Mucosa of stomach (tissue), 1 donor: ENCODE results near the gene SPRYD3.

ENCODE experiments used
- H3K27me3 ChIP-seq: one replicate; pipeline ENCODE4 v1.7.0; 2013; ENCODE audit warnings: mild to moderate bottlenecking, low read length; ENCODE audit not compliant: control insufficient read depth, insufficient read depth
- H3K36me3 ChIP-seq: one replicate; pipeline ENCODE4 v1.7.0; 2013; ENCODE audit warnings: low read length; ENCODE audit not compliant: control insufficient read depth, insufficient read depth
- H3K4me1 ChIP-seq: one replicate; pipeline ENCODE4 v1.7.0; 2013; ENCODE audit warnings: mild to moderate bottlenecking, low read length; ENCODE audit not compliant: control insufficient read depth, insufficient read depth
- H3K4me3 ChIP-seq: one replicate; pipeline ENCODE4 v1.7.0; 2013; ENCODE audit warnings: low read length
- H3K9ac ChIP-seq: one replicate; pipeline ENCODE4 v1.7.0; 2013; ENCODE audit warnings: mild to moderate bottlenecking, low read length, moderate library complexity
- H3K9me3 ChIP-seq: one replicate; pipeline ENCODE4 v1.7.0; 2013; ENCODE audit warnings: mild to moderate bottlenecking, low read length, moderate library complexity; ENCODE audit not compliant: control insufficient read depth
- donor health status: Pancreatic carcinoma.

SPRYD3 gene, protein sequence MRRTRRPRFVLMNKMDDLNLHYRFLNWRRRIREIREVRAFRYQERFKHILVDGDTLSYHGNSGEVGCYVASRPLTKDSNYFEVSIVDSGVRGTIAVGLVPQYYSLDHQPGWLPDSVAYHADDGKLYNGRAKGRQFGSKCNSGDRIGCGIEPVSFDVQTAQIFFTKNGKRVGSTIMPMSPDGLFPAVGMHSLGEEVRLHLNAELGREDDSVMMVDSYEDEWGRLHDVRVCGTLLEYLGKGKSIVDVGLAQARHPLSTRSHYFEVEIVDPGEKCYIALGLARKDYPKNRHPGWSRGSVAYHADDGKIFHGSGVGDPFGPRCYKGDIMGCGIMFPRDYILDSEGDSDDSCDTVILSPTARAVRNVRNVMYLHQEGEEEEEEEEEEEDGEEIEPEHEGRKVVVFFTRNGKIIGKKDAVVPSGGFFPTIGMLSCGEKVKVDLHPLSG

DNA sequence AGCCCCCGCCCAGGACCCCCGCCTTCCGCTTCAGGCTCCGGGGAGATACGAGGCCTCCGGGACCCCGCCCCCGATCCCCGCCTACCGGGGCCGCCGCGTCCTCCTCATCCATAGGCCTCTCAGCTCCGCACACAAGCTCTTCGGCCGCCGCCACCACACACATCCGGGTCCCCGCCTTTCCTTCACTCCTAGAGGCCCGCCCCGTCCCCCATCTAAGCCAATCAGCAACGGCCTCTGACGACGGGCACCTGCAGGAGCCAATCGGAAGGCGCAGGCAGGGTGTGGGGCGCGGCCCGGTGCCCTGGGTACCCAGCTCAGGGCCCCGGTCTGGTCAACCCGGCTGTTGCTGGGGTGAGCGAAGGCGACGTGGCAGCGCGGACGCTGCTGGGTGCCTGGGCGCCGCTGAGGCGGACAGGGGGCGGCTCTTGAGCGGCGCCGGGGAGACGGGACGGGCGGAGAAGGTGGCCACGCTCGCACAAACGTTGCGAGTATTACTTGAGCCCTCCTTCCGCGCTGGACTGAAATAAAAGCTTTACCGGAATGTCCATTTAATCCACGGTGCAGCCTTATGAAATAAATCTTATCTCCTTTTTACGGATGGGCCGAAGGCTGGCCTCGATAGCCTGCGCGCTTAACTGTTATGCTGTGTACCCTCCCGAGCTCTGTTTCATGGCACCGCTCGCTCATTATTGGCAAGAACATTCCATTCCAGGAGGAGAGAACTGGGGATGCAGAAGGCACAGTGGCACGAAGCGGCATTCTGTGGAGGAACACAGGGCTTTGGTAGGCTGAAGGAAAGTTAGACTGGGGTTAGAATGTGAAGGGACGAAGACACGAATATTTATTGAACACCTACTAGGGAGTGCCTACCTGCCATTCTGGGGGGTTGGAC is at the start of gene SPRYD3:
Gene SPRYD3 (minus strand): TSS at position 165 of the 892 bp plus-strand sequence. CDS start 57 bp downstream, at position 108.
- H3K4me3 ChIP-seq, result peak within 1 kb of the TSS; percentile 91
- H3K36me3 ChIP-seq, result peaks cover 6% of the 10 kb centered on the region
- H3K4me1 ChIP-seq, result peaks cover 23% of the 10 kb centered on the region
- H3K27me3 ChIP-seq, result no peaks in the 10 kb centered on the region
- H3K9ac ChIP-seq, result peak within 1 kb of the TSS; percentile 81
- H3K9me3 ChIP-seq, result no peaks in the 10 kb centered on the region

GRCh38 chr12:53127169-53127568 is 48.0 kb upstream of the SPRYD3 start:
- H3K4me3 ChIP-seq, result no peak overlapping the region
- no peaks in the 10 kb centered on the region for H3K27me3 ChIP-seq
- H3K4me1 ChIP-seq, result no peaks in the 10 kb centered on the region
- no peaks in the 10 kb centered on the region for H3K9me3 ChIP-seq
- H3K36me3 ChIP-seq, result no peaks in the 10 kb centered on the region
- no peak overlapping the region for H3K9ac ChIP-seq

GRCh38 chr12:53124352-53124723 is 45.1 kb upstream of the SPRYD3 start:
- no peaks in the 10 kb centered on the region for H3K36me3 ChIP-seq
- H3K27me3 ChIP-seq, result no peaks in the 10 kb centered on the region
- H3K9me3 ChIP-seq, result no peaks in the 10 kb centered on the region
- no peak overlapping the region for H3K9ac ChIP-seq
- no peak overlapping the region for H3K4me3 ChIP-seq
- no peaks in the 10 kb centered on the region for H3K4me1 ChIP-seq

DNA sequence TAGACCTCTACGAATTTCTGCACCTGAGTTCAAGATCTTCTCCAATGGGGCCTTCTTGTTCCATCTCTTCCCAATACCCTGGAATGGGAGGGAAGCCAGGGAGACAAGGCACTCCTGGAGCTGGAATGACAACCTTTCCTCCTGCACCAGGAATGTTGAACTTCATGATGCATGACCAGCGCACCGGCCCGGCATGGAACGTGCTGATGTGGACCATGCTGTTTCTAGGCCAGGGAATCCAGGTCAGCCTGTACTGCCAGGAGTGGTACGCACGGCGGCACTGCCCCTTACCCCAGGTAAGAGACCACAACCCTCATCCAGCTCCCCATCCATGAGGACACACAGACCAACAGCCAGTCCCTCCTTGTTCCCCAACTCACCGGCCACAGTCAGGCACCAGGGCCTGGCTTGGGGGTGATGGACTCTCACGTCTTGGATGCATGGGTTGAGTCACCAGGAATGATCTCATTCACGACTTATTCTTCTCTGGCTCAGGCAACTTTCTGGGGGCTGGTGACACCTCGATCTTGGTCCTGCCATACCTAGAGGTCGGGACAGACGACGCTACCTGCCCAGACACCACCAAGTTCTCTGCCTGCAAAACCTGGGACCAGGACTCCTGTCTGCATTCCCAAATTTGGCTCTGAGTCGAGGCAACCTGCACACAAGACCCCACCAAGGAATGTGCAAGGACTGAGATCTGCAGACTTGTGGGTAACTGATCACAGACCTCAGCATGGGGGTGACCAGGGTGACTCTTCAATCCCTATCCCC is 44.6 kb upstream of the SPRYD3 start:
- Histone ChIP-seq H3K36me3 (no peaks in the 10 kb centered on the region), H3K27me3 (no peaks in the 10 kb centered on the region), H3K4me3 (no peak overlapping the region), H3K4me1 (no peaks in the 10 kb centered on the region), H3K9ac (no peak overlapping the region), H3K9me3 (no peaks in the 10 kb centered on the region)

GRCh38 chr12:53122961-53123468 is 43.8 kb upstream of the SPRYD3 start:
- Histone ChIP-seq H3K36me3 (no peaks in the 10 kb centered on the region), H3K4me3 (no peak overlapping the region), H3K4me1 (no peaks in the 10 kb centered on the region), H3K9ac (no peak overlapping the region), H3K27me3 (no peaks in the 10 kb centered on the region), H3K9me3 (no peaks in the 10 kb centered on the region)

GRCh38 chr12:53120685-53121525 is 41.7 kb upstream of the SPRYD3 start:
- Histone ChIP-seq H3K9ac (no peak overlapping the region), H3K9me3 (no peaks in the 10 kb centered on the region), H3K36me3 (no peaks in the 10 kb centered on the region), H3K4me3 (no peak overlapping the region), H3K4me1 (no peaks in the 10 kb centered on the region), H3K27me3 (no peaks in the 10 kb centered on the region)

GRCh38 chr12:53118751-53119300 is 39.6 kb upstream of the SPRYD3 start:
- Histone ChIP-seq H3K9me3 (no peaks in the 10 kb centered on the region), H3K4me3 (no peak overlapping the region), H3K27me3 (no peaks in the 10 kb centered on the region), H3K9ac (no peak overlapping the region), H3K36me3 (no peaks in the 10 kb centered on the region), H3K4me1 (no peaks in the 10 kb centered on the region)

DNA sequence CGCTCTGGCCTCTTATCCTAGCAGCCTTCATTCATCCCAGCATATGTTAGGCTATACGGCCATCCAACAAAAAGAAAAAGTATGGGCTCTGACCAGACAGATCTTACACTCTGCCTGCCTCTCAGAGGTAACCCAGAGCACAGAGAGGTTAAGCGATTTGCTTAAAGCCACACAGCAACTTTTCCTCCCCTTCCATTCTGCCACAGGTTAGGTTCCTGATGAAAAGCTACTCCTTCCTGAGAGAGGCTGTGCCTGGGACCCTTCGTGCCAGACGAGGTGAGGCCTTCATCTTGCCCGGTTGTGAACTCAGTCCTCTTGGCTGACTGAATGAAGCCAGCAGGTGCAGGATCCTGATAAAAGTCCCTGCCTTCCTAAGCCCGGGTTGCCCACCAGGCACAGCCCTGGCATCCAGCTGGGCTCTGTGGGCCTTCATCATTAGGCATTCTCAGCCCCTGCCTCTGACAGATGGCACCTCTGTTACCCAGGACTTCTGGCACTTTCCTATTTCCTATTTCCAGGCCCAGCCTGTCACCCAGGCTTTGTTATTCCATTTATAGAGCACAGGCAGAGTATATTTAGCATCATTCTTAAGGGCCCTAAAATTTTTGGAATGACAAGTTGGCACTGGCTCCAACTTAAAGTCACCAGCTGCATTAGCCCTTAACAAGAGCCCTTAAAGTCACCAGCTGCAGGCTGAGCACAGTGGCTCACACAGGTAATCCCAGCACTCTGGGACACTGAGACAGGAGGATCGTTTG is 36.9 kb upstream of the SPRYD3 start:
- Histone ChIP-seq H3K4me3 (no peak overlapping the region), H3K9me3 (no peaks in the 10 kb centered on the region), H3K4me1 (no peaks in the 10 kb centered on the region), H3K9ac (no peak overlapping the region), H3K36me3 (no peaks in the 10 kb centered on the region), H3K27me3 (no peaks in the 10 kb centered on the region)

DNA sequence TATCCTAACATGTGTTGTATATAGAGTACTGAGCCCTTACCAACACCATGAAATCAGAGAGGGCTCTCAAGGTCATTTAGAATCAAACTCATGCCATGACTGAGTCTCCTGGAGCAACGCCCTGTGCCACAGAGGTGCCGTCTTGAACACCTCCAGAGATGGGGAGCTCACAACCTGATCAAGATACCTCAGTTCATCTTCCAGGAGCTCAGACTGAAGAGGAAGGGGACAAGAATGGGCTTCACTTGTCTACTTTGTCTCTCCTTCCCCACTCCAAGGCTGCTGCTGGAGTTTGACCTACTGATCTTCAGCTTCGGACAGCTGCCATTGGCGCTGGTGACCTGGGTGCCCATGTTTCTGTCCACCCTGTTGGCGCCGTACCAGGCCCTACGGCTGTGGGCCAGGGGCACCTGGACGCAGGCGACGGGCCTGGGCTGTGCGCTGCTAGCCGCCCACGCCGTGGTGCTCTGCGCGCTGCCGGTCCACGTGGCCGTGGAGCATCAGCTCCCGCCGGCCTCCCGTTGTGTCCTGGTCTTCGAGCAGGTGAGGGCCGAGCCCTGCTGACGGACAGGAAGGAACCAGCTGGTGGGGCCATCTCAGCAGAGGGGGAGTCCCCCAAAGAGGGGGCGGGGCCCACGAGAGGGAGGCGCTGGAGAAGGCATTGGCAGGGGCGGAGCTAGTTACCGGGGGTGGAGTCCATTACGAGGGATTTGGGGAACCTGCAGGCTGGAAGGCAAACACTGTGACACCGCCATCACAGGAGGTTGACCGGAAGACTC is 36.1 kb upstream of the SPRYD3 start:
- H3K9ac ChIP-seq, result no peak overlapping the region
- H3K36me3 ChIP-seq, result no peaks in the 10 kb centered on the region
- no peaks in the 10 kb centered on the region for H3K4me1 ChIP-seq
- no peak overlapping the region for H3K4me3 ChIP-seq
- no peaks in the 10 kb centered on the region for H3K27me3 ChIP-seq
- no peaks in the 10 kb centered on the region for H3K9me3 ChIP-seq

DNA sequence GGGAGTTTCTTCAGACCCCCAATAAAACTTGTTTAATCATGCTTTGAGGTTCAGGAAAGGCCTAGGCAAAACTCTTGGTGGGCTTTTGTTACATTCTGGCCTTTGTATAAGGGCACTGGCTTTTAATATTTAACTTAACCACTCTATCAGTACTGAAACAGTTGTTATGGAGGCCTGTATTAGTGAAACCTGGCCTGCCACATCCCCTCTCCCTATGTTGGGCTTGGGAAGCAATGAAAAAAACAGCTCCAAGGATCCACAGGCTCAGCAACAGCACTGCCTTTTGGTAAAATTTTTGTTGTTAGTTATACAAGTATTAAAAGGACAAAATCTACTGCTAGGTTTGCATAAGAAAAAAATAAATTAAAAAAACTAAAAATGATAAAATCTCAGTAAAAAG is 34.8 kb upstream of the SPRYD3 start:
- no peak overlapping the region for H3K9ac ChIP-seq
- H3K4me3 ChIP-seq, result no peak overlapping the region
- H3K9me3 ChIP-seq, result no peaks in the 10 kb centered on the region
- H3K4me1 ChIP-seq, result no peaks in the 10 kb centered on the region
- H3K27me3 ChIP-seq, result no peaks in the 10 kb centered on the region
- no peaks in the 10 kb centered on the region for H3K36me3 ChIP-seq
